Mucosa of rectum (tissue), 2 donors: ENCODE data around the gene MCCC1.
"Not testable (repeated sequence)": the region's sequence is repeated elsewhere in the genome, so short reads cannot be mapped to it uniquely, and the experiment has no call there.

Experiments
- H3K27ac ChIP-seq, 2 donors: one replicate each; pipeline ENCODE4 v1.7.0; 2013; ENCODE audit warnings: inconsistent platforms in 2 of 2, low read depth in 2 of 2, low read length in 2 of 2
- H3K27me3 ChIP-seq, 2 donors: one replicate each; pipeline ENCODE4 v1.7.0; 2013; ENCODE audit warnings: low read length in 2 of 2; ENCODE audit not compliant: control insufficient read depth in 2 of 2, insufficient read depth in 2 of 2
- H3K36me3 ChIP-seq, 2 donors: one replicate each; pipeline ENCODE4 v1.7.0; 2013; ENCODE audit warnings: low read length in 2 of 2; ENCODE audit not compliant: control insufficient read depth in 2 of 2, insufficient read depth in 2 of 2
- H3K4me1 ChIP-seq, 2 donors: one replicate each; pipeline ENCODE4 v1.7.0; 2013; ENCODE audit warnings: low read length in 2 of 2, mild to moderate bottlenecking in 1 of 2; ENCODE audit not compliant: control insufficient read depth in 2 of 2, insufficient read depth in 2 of 2
- H3K4me3 ChIP-seq, 2 donors: one replicate each; pipeline ENCODE4 v1.7.0; 2013; ENCODE audit warnings: low read length in 2 of 2
- H3K9ac ChIP-seq, 2 donors: one replicate each; pipeline ENCODE4 v1.7.0; 2013; ENCODE audit warnings: low read length in 2 of 2, low read depth in 1 of 2, mild to moderate bottlenecking in 1 of 2
- H3K9me3 ChIP-seq, 2 donors: one replicate each; pipeline ENCODE4 v1.7.0; 2013; ENCODE audit warnings: low read length in 2 of 2; ENCODE audit not compliant: control insufficient read depth in 2 of 2
- donor health status: healthy.
- donor health status: Normal muscosa, but diverticular disease.

The MCCC1 gene

DNA sequence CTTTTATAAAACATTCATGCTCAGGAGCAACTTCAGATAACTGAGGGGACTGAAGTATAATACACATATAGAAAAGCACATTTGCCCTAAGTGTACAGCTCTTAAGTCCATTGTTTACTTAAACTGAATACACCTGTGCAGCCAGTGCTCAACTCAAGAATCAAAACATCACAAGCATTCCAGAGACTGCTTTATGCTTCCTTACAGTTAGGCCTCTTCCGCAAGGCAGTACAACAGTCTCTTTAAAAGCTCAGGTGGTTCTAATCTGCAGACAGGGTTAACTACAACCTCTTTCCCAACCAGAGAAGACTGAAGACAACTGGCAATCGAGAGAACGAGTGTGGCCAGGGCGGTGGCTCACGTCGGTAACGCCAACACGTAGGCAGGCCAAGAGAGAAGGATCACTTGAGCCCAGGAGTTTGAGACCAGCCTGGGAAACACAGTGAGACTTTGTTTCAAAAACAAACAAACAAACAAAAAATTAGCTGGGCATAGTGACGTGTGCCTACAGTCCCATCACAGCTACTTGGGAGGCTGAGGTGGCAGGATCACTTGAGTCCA lies 16.9 kb downstream of the MCCC1 start:
- Histone ChIP-seq H3K4me3 (no peak overlapping the region), H3K27ac (no peak overlapping the region), H3K9ac (no peak overlapping the region), H3K9me3 (no peaks in the 10 kb centered on the region), H3K27me3 (no peaks in the 10 kb centered on the region), H3K36me3 (peaks cover 16 to 38% of the 10 kb centered on the region in 2 donors), H3K4me1 (no peaks in the 10 kb centered on the region)

DNA sequence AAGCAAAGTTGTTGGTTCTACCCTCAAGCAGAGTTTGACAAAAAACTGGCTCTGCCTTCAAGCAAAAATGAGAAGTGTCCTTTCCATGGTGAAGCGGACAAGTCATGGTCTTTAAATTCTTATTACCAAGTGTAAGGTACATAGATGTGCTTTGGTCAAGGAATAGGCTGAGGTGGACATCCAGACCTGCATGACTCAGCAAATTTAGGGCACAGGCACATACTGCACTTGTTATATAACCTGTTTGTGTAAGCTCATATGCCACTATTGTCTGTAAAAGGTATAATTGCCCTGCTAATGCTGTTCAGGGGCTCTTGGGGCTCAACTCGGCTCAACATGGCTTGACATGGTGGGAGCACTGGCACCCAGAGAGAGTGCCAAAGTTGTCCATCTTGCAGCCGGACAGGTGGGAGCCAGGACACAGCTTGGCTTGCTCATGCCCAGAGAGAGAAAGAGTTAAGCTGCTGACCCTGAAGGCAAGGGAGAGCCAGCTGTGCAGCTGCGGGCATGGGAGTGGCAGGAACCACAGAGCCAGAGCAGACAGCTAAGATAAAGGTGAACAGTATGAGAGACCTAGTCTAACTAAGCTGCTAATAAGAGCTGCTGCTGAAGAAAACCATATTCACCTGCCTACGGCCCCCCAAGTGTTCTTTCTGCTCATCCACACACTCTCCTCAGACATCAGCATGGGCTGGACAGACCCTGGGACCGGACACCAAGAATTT lies 17.7 kb downstream of the MCCC1 start:
- H3K4me3 ChIP-seq, result no peak overlapping the region
- no peak overlapping the region for H3K9ac ChIP-seq
- no peak overlapping the region for H3K27ac ChIP-seq
- H3K4me1 ChIP-seq, result no peaks in the 10 kb centered on the region
- peaks cover 15 to 34% of the 10 kb centered on the region in 2 donors for H3K36me3 ChIP-seq
- H3K27me3 ChIP-seq, result no peaks in the 10 kb centered on the region
- H3K9me3 ChIP-seq, result no peaks in the 10 kb centered on the region

DNA sequence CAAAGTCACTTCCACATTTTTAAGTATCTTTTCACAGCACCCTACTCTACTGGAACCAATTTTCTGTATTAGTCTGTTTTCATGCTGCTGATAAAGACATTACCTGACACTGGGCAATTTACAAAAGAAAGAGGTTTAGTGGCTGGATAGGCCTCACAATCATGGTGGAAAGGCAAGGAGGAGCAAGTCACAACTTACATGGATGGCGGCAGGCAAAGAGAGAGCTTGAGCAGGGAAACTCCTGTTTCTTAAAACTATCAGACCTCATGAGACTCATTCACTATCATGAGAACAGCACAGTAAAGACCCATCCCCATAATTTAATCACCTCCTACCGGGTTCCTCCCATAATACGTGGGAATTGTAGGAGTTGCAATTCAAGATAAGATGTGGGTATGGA lies 18.7 kb downstream of the MCCC1 start:
- Histone ChIP-seq H3K9me3 (no peaks in the 10 kb centered on the region), H3K4me3 (no peak overlapping the region), H3K4me1 (no peaks in the 10 kb centered on the region), H3K9ac (no peak overlapping the region), H3K27ac (no peak overlapping the region), H3K27me3 (no peaks in the 10 kb centered on the region), H3K36me3 (peaks cover 11 to 26% of the 10 kb centered on the region in 2 donors)

DNA sequence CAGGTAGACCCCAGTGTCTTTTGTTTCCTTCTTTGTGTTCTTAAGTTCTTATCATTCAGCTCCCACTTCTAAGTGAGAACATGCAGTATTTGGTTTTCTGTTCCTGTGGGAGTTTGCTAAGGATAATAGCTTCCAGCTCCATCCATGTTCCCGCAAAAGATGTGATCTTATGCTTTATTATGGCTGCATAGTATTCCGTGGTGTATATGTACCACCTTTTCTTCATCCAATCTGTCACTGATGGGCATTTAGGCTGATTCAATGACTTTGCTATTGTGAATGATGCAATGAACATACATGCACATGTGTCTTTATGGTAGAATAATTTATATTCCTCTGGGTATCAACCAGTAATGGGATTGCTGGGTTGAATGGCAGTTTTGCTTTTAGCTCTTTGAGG lies 24.4 kb downstream of the MCCC1 start:
- Histone ChIP-seq H3K9ac (no peak overlapping the region), H3K27ac (no peak overlapping the region), H3K36me3 (peaks cover 8 to 11% of the 10 kb centered on the region in 2 donors), H3K4me1 (no peaks in the 10 kb centered on the region), H3K27me3 (no peaks in the 10 kb centered on the region), H3K9me3 (no peaks in the 10 kb centered on the region), H3K4me3 (no peak overlapping the region)

DNA sequence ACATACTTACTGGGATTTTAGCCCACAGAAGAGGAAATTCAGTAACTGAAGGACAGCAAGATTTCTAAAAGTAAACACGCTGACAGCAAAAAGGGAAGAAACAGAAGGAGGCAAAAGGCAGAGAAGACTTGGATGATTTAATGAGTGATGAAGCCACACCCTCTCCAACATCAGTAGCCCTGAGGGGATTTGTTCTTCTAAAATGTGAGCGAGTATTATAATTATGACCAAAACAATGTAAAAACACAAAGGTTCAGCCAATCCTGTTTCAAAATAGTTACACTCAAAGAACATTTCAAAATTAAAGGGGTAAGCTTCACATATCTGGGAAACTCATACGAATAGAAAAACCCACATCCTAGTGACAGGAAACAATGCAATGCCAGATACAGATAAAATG lies 25.0 kb downstream of the MCCC1 start:
- no peak overlapping the region for H3K27ac ChIP-seq
- H3K27me3 ChIP-seq, result no peaks in the 10 kb centered on the region
- H3K9me3 ChIP-seq, result no peaks in the 10 kb centered on the region
- no peaks in the 10 kb centered on the region for H3K4me1 ChIP-seq
- H3K9ac ChIP-seq, result no peak overlapping the region
- H3K4me3 ChIP-seq, result no peak overlapping the region
- peaks cover 8 to 11% of the 10 kb centered on the region in 2 donors for H3K36me3 ChIP-seq

DNA sequence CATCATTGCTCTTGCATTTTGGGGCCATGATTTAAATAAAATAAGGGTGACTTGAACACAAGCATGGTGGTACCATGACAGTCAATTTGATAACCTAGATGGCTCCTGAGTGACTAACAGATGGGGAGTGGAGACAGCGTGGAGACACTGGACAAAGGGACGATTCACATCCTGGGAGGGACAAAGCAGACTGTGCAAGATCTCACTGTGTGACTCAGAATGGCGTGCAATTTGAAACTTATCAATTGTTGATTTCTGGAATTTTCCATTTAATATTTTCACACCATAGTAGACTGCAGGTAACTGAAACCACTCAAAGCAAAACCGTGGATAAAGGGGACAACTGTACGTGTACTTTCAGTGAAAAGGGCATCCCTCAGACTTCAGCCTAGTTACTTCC lies 25.5 kb downstream of the MCCC1 start:
- no peaks in the 10 kb centered on the region for H3K4me1 ChIP-seq
- no peak overlapping the region for H3K9ac ChIP-seq
- no peaks in the 10 kb centered on the region for H3K27me3 ChIP-seq
- H3K36me3 ChIP-seq, result peaks cover 6 to 11% of the 10 kb centered on the region in 2 donors
- H3K27ac ChIP-seq, result no peak overlapping the region
- H3K9me3 ChIP-seq, result no peaks in the 10 kb centered on the region
- H3K4me3 ChIP-seq, result no peak overlapping the region

DNA sequence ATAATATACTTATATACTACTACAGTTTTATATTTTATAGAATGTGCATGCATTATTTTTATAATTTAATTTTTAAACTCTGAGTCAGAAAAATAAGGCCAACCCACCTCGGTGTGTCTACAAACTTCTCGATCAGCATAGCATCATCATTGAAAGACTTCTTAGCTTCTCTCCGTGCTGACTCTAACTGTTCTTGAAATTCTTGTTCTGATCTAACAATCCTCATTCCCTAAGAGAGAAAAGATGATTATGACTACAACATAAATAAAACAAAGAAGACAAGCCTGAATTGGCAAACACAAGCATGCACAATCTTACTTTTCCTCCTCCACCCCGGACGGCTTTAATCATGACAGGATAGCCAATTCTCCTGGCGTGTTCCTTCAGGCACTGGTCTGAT lies 28.4 kb downstream of the MCCC1 start:
- H3K9me3 ChIP-seq, result no peaks in the 10 kb centered on the region
- H3K27me3 ChIP-seq, result no peaks in the 10 kb centered on the region
- peaks cover 11 to 16% of the 10 kb centered on the region in 2 donors for H3K36me3 ChIP-seq
- no peak overlapping the region for H3K27ac ChIP-seq
- H3K9ac ChIP-seq, result no peak overlapping the region
- H3K4me1 ChIP-seq, result no peaks in the 10 kb centered on the region
- no peak overlapping the region for H3K4me3 ChIP-seq

DNA sequence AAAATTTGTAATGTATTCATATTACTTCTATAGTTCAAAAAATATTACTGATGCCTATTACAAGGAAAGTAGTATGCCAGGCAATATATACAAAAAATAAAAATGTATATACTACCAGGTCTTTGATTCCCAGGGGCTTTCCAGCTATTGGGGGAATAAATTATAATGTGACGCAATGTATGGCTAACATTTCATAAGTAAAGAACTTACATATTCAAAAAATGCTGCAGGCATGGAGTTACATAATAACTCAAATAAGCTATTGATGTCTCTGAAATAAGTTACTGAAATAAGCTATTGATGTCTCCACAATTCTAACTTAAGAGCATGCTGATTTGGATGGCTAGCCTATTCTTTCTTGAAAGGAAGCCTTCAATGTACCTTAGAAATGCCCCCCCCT lies 30.2 kb downstream of the MCCC1 start:
- Histone ChIP-seq H3K27me3 (no peaks in the 10 kb centered on the region), H3K27ac (no peak overlapping the region), H3K9ac (no peak overlapping the region), H3K4me3 (no peak overlapping the region), H3K9me3 (no peaks in the 10 kb centered on the region), H3K36me3 (peaks cover 14 to 18% of the 10 kb centered on the region in 2 donors), H3K4me1 (no peaks in the 10 kb centered on the region)

DNA sequence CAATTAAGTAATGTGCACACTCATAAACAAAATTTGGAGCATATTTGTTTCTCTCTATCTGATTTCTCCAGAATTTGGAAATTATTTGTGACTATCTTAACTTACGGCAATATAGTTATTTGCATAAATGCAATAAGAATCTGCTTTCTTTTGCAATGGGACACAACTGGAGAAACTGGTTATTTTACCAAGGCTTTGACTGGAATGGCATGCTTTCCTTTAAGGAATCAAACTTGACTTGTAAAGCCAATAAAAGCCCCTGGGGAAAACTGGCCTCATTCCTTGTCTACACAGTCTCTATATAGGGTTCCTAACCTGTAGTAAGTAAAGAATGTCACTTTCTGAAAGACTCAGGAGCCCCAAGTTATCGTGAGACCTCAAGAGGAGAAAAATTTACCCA lies 32.4 kb downstream of the MCCC1 start:
- not testable (repeated sequence) for H3K27ac ChIP-seq, H3K27me3 ChIP-seq
- H3K36me3 ChIP-seq, result peaks cover 14 to 18% of the 10 kb centered on the region in 2 donors

DNA sequence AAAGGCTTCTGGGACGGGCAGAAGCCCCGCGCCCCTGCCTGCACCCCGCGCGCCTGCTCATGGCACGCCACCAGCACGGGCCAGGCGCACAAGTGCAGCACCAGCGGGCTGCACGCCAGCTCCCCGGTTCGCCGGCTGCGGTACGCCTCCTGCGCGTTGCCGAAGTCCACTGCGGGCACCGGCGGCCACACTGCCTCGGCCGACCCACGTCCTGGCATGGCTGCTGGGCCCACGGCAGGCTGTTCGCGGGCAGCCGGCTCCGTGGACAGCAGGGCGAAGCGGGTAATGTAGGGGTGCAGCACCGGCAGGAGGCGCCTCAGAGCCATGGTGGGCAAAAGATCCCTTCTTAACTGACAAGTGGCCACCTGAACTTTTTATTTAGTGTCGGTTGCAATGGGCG lies 34.8 kb downstream of the MCCC1 start:
- no peak overlapping the region for H3K27ac ChIP-seq
- H3K4me1 ChIP-seq, result no peaks in the 10 kb centered on the region
- no peaks in the 10 kb centered on the region for H3K9me3 ChIP-seq
- no peak overlapping the region for H3K4me3 ChIP-seq
- H3K9ac ChIP-seq, result no peak overlapping the region
- peaks cover 4 to 14% of the 10 kb centered on the region in 2 donors for H3K36me3 ChIP-seq
- H3K27me3 ChIP-seq, result no peaks in the 10 kb centered on the region

More for the DNA sequence above, 32.4 kb downstream of the MCCC1 start:
- not testable (repeated sequence) for H3K4me3 ChIP-seq, H3K4me1 ChIP-seq, H3K9me3 ChIP-seq, H3K9ac ChIP-seq
